ENCODE measurements around the gene OVCA2. TPM values are rescaled to one million over a fixed set of nuclear protein-coding genes. Genes with fewer than 3 reads are reported as not detected.

The OVCA2 gene
- total RNA-seq, 2 donors from 2014 or later: 28.4 to 35.2 TPM

- DNase-seq: no peak
- peaks cover 8% of the 10 kb centered on the region for H3K4me1 Mint-ChIP-seq
Observed at GRCh38 chr17:2033153-2033552, 8.7 kb upstream of the OVCA2 start.

DNA sequence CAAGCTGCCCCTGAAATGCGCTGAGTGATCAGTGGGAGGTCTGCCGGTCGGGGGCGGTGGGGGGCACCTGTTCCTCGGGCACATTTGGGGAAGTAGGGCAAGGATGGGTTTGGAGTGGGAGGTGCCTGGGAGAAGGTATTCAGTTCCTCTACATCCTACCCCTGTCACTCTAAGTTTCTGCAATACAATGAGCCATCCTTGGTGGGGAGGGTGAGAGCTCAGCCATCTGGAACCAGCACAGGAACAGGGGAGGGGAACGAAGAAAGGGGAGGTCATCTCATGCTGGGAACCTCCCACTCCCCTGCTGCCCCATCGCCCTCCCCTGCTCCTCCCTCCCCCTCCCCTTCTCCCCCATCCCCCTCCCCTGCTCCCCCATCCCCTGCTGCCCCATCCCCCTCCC lies 7.7 kb upstream of the OVCA2 start:
- Mint-ChIP-seq H3K27ac (no peak overlapping the region), H3K36me3 (ENCODE audit: low read depth) (peaks cover 2% of the 10 kb centered on the region), H3K4me1 (peaks cover 8% of the 10 kb centered on the region), H3K27me3 (no peaks in the 10 kb centered on the region), H3K4me3 (no peak overlapping the region)
- ATAC-seq (no peak), DNase-seq (no peak)
- no peaks in the 10 kb centered on the region for H3K9me3 ChIP-seq (ENCODE audit: control insufficient read depth, low read length, poor library complexity, severe bottlenecking)

More at GRCh38 chr17:2033153-2033552, 8.7 kb upstream of the OVCA2 start:
- H3K27me3 Mint-ChIP-seq: peaks cover 4% of the 10 kb centered on the region
- no peak overlapping the region for H3K27ac Mint-ChIP-seq
- H3K9me3 ChIP-seq (ENCODE audit: control insufficient read depth, low read length, poor library complexity, severe bottlenecking): no peaks in the 10 kb centered on the region
- no peak for ATAC-seq
- no peak overlapping the region for H3K4me3 Mint-ChIP-seq
- peaks cover 2% of the 10 kb centered on the region for H3K36me3 Mint-ChIP-seq (ENCODE audit: low read depth)

- no peak for DNase-seq
- ATAC-seq: no peak
- no peak overlapping the region for H3K27ac Mint-ChIP-seq
- H3K9me3 ChIP-seq (ENCODE audit: control insufficient read depth, low read length, poor library complexity, severe bottlenecking): no peaks in the 10 kb centered on the region
- peaks cover 2% of the 10 kb centered on the region for H3K36me3 Mint-ChIP-seq (ENCODE audit: low read depth)
- H3K4me3 Mint-ChIP-seq: no peak overlapping the region
- H3K4me1 Mint-ChIP-seq: peaks cover 7% of the 10 kb centered on the region
- no peaks in the 10 kb centered on the region for H3K27me3 Mint-ChIP-seq
Observed at GRCh38 chr17:2034806-2035540, 6.8 kb upstream of the OVCA2 start.

DNA sequence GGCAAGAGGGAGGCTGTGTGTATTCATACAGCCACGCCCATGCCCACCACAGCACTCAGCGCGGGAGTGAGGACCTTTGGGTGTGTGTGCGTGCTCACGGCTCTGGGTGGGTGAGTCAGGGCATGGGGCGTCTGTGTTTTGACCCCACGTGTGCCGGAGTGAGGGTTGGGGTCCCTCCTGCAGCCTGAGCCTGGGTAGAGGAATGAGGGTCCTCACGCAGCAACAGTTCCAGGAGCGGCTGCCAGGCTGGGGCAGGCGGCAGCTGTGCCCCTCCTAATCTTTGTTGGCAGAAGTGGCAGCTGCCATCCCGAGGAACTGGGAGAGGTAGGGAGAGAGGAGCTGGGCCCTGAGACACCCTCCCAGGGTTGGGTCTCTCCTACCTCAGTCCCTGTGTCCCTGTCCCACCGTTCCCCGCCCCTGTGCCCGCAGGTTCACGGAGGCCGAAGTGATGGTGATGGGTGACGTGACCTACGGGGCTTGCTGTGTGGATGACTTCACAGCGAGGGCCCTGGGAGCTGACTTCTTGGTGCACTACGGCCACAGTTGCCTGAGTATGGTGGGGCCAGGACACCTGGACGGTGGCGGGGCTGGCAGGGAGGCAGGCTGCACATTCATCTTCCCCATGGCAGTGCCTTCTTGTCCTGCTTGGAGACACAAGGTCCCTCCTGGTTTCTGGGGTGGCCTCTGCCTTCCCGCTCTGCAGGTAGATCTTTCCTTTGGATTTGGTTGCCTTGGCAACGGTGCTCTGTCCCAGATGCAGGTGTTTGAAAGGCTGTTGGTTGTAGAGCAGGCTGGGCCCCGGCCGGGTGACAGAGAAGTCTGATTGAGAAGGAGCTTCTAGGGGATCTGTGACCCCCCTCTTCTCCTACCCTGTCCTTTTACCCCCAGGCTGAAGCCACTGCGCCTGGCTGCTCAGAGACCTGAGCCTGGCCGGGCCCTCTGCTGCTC lies 6.0 kb upstream of the OVCA2 start:
- Mint-ChIP-seq H3K27ac (peak overlapping the region; percentile 4), H3K36me3 (ENCODE audit: low read depth) (peaks cover 2% of the 10 kb centered on the region), H3K4me1 (peaks cover 2% of the 10 kb centered on the region), H3K4me3 (no peak overlapping the region), H3K27me3 (no peaks in the 10 kb centered on the region)
- no peaks in the 10 kb centered on the region for H3K9me3 ChIP-seq (ENCODE audit: control insufficient read depth, low read length, poor library complexity, severe bottlenecking)
- no peak for ATAC-seq
- no peak for DNase-seq

- DNase-seq (no peak), ATAC-seq (no peak)
- Mint-ChIP-seq H3K4me1 (peaks cover 2% of the 10 kb centered on the region), H3K27ac (no peak overlapping the region), H3K27me3 (no peaks in the 10 kb centered on the region), H3K4me3 (no peak overlapping the region), H3K36me3 (ENCODE audit: low read depth) (peaks cover 2% of the 10 kb centered on the region)
- H3K9me3 ChIP-seq (ENCODE audit: control insufficient read depth, low read length, poor library complexity, severe bottlenecking): no peaks in the 10 kb centered on the region
Observed at GRCh38 chr17:2037155-2037554, 4.7 kb upstream of the OVCA2 start.

- H3K36me3 Mint-ChIP-seq (ENCODE audit: low read depth): peaks cover 2% of the 10 kb centered on the region
Observed at GRCh38 chr17:2040219-2040827, 1.5 kb upstream of the OVCA2 start.

GRCh38 chr17:2040942-2041560 lies 771 bp upstream of the OVCA2 start:
- DNase-seq: no peak
- ATAC-seq: no peak
- H3K36me3 Mint-ChIP-seq (ENCODE audit: low read depth): peaks cover 2% of the 10 kb centered on the region
- no peaks in the 10 kb centered on the region for H3K27me3 Mint-ChIP-seq
- peaks cover 14% of the 10 kb centered on the region for H3K4me1 Mint-ChIP-seq
- peak overlapping the region; percentile 94 for H3K4me3 Mint-ChIP-seq
- peak overlapping the region; percentile 74 for H3K27ac Mint-ChIP-seq
- no peaks in the 10 kb centered on the region for H3K9me3 ChIP-seq (ENCODE audit: control insufficient read depth, low read length, poor library complexity, severe bottlenecking)

More at GRCh38 chr17:2040219-2040827, 1.5 kb upstream of the OVCA2 start:
- peaks cover 14% of the 10 kb centered on the region for H3K4me1 Mint-ChIP-seq
- no peak overlapping the region for H3K4me3 Mint-ChIP-seq
- no peaks in the 10 kb centered on the region for H3K9me3 ChIP-seq (ENCODE audit: control insufficient read depth, low read length, poor library complexity, severe bottlenecking)
- ATAC-seq (no peak), DNase-seq (no peak)
- H3K27me3 Mint-ChIP-seq: no peaks in the 10 kb centered on the region
- peak overlapping the region; percentile 74 for H3K27ac Mint-ChIP-seq

DNA sequence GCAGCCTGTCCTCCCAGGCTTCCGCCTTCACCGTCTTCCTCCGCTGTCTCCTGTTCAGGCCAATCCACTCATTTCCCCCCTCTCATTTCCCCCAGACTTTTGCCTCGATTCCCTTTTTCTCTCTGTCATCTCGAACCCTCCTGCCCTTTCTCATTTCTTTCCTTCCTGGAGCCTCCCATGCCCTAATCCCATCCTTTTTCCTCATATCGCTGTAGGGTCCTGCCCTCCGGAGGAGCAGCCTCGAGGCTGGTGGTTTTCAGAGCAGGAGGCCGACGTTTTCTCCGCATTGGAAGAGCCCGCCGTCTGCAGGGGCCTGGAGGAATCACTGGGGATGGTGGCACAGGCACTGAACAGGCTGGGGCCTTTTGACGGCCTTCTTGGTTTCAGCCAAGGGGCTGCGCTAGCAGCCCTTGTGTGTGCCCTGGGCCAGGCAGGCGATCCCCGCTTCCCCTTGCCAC lies 597 bp downstream of the OVCA2 start:
- ATAC-seq: no peak
- H3K27me3 Mint-ChIP-seq: no peaks in the 10 kb centered on the region
- H3K36me3 Mint-ChIP-seq (ENCODE audit: low read depth): no peaks in the 10 kb centered on the region
- DNase-seq: no peak
- H3K4me3 Mint-ChIP-seq: peak overlapping the region; percentile 94
- peaks cover 14% of the 10 kb centered on the region for H3K4me1 Mint-ChIP-seq
- no peaks in the 10 kb centered on the region for H3K9me3 ChIP-seq (ENCODE audit: control insufficient read depth, low read length, poor library complexity, severe bottlenecking)
- peak overlapping the region; percentile 95 for H3K27ac Mint-ChIP-seq

- no peaks in the 10 kb centered on the region for H3K9me3 ChIP-seq (ENCODE audit: control insufficient read depth, low read length, poor library complexity, severe bottlenecking)
- Mint-ChIP-seq H3K4me3 (peak overlapping the region; percentile 94), H3K27me3 (no peaks in the 10 kb centered on the region), H3K27ac (peak overlapping the region; percentile 95), H3K4me1 (peaks cover 14% of the 10 kb centered on the region), H3K36me3 (ENCODE audit: low read depth) (no peaks in the 10 kb centered on the region)
- DNase-seq (no peak), ATAC-seq (no peak)
Observed at GRCh38 chr17:2042933-2043332, 1.1 kb downstream of the OVCA2 start.

DNA sequence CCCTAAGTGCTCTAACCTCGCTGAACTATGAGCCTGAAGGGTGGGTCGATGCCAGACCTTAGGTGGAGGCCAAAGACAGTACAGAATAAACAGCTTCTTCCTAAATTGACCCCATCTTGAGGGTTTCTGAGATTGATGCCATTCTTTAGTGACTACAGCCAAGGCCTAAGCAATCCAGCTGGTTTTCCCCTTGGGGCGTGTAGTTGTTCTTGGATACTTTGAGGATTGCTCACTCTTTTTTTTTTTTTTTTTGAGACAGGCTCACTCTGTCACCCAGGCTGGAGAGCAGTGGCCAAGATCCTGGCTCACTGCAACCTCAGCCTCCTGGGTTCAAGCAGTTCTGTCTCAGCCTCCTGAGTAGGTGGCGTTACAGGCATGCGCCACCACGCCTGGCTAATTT lies 2.0 kb downstream of the OVCA2 start:
- DNase-seq: no peak
- H3K27ac Mint-ChIP-seq: peak overlapping the region; percentile 95
- H3K4me1 Mint-ChIP-seq: peaks cover 14% of the 10 kb centered on the region
- no peak overlapping the region for H3K4me3 Mint-ChIP-seq
- no peaks in the 10 kb centered on the region for H3K9me3 ChIP-seq (ENCODE audit: control insufficient read depth, low read length, poor library complexity, severe bottlenecking)
- H3K36me3 Mint-ChIP-seq (ENCODE audit: low read depth): no peaks in the 10 kb centered on the region
- no peak for ATAC-seq
- no peaks in the 10 kb centered on the region for H3K27me3 Mint-ChIP-seq

DNA sequence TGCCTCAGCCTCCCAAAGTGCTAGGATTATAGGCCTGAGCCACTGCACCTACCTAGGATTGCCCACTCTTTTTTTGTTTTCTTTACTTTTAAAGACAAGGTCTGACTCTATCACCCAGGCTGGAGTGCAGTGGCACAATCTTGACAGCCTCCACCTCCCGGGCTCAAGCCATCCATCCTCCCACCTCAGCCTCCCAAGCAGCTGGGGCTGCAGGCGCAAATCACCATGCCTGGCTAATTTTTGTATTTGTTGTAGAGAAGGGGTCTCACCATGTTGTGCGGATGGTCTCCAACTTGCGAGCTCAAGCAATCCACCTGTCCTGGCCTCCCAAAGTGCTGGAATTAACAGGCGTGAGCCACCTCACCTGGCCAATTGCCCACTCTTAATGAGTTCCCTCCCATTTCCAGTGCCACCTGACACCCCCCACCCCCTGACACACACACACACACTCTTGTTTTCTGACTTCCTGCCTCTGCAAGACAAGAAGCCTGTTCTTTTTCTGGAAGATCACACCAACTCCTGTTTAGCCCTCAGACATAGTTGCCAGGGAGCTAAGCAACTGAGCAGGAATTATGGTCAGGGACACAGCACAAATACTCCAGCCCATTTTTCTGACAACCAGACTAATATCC lies 2.6 kb downstream of the OVCA2 start:
- Mint-ChIP-seq H3K27ac (peak overlapping the region; percentile 70), H3K4me3 (peak overlapping the region; percentile 57), H3K36me3 (ENCODE audit: low read depth) (no peaks in the 10 kb centered on the region), H3K4me1 (peaks cover 16% of the 10 kb centered on the region), H3K27me3 (no peaks in the 10 kb centered on the region)
- ATAC-seq (no peak), DNase-seq (no peak)
- no peaks in the 10 kb centered on the region for H3K9me3 ChIP-seq (ENCODE audit: control insufficient read depth, low read length, poor library complexity, severe bottlenecking)

DNA sequence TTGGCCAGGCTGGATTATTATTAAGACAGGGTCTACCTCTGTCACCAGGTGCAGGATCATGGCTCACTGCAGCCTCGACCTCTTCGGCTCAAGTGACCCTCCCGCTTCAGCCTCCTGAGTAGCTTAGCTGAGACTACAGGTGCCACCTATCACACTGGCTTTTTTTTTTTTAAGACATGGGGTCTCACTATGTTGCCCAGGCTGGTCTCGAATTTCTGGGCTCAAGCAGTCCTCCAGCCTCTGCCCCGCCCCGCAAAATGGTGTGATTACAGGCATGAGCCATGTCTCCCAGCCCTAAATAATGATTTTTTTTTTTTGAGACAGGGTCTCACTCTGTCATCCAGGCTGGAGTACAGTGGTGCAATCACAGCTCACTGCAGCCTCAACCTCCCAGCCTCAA lies 5.8 kb downstream of the OVCA2 start:
- H3K4me3 Mint-ChIP-seq: no peak overlapping the region
- no peaks in the 10 kb centered on the region for H3K27me3 Mint-ChIP-seq
- ATAC-seq (no peak), DNase-seq (no peak)
- no peaks in the 10 kb centered on the region for H3K36me3 Mint-ChIP-seq (ENCODE audit: low read depth)
- no peak overlapping the region for H3K27ac Mint-ChIP-seq
- peaks cover 21% of the 10 kb centered on the region for H3K4me1 Mint-ChIP-seq
- H3K9me3 ChIP-seq (ENCODE audit: control insufficient read depth, low read length, poor library complexity, severe bottlenecking): no peaks in the 10 kb centered on the region

Measured in T-helper 17 cell (primary cell).